Islet precursor cell (in vitro differentiated cells): Measurements from ENCODE around the gene DIP2A.
"Not testable (repeated sequence)": the region's sequence is repeated elsewhere in the genome, so short reads cannot be mapped to it uniquely, and the experiment has no call there.

Source experiments
- DNase-seq: peaks from one replicate; pipeline ENCODE4 v3.0.0-alpha.2; 2018

The DIP2A gene

DNA sequence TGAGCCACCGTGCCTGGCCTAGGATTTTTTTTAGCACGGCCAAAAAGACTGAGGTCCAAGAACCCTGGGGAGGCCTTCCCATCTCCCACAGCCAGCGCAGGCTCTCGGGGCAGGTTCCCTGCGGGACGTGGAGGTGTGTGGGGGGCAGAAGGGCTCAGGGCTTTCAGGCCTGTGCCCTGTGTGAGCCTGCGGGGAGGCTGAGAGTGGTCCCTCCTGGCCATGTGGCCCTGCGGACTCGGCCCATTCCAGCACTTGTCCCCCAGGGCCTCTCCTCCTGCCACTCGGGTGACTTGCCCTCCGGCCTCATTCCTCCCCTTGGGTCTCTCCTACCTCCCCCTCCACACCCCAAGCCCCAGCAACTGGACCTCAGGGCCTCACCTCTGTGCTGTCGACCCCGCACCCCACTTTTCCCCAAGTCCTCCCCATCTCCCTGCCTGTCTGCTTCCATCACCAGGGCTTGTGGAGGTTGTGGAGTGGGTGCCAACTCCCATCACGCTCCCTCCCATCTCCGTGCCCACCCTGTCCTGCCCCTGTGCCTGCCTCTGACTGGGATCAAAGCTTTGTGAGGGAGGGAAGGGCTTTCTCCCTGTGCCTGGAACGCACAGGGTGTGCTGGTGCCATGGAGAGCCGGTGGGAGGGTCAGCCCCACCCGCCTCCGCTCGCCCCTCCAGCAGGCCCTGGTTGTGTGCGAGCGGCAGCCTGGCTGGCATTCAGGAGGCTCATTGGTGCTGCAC lies 32.2 kb upstream of the DIP2A start:
- DNase-seq: no peak

DNA sequence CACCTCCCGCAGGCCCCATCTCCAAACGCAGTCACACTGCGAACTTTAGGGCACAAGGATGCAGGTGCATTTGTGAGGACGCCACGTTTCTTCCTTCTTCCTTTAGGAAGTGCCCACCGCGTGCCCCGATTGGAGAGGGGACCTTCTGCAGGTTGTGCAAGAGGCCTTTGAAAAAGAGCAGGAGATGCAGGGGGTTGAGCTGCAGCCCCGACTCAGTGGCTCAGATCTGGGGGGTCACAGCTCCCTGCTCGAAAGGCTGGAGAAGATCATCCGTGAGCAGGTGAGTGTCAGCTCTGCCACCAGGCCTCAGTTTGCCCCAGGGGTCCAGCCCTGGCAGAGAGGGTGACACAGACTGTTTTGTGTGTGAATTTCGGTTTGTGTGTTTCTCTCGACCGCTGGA lies 31.2 kb upstream of the DIP2A start:
- DNase-seq: no peak

DNA sequence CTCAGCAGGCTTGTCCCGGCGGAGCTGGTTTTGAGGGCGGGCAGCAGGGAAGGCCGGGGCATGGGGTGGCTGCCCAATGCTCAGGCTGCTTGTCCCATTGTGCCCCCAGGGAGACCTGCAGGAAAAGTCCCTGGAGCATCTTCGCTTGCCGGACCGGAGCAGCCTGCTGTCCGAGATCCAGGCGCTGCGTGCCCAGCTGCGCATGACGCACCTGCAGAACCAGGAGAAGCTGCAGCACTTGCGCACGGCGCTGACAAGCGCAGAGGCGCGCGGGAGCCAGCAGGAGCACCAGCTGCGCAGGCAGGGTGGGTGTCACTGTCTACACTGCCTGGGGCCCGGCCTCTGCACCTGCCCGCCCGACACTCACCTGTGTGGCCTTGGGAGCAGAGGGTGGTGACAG lies 30.4 kb upstream of the DIP2A start:
- DNase-seq: no peak

DNA sequence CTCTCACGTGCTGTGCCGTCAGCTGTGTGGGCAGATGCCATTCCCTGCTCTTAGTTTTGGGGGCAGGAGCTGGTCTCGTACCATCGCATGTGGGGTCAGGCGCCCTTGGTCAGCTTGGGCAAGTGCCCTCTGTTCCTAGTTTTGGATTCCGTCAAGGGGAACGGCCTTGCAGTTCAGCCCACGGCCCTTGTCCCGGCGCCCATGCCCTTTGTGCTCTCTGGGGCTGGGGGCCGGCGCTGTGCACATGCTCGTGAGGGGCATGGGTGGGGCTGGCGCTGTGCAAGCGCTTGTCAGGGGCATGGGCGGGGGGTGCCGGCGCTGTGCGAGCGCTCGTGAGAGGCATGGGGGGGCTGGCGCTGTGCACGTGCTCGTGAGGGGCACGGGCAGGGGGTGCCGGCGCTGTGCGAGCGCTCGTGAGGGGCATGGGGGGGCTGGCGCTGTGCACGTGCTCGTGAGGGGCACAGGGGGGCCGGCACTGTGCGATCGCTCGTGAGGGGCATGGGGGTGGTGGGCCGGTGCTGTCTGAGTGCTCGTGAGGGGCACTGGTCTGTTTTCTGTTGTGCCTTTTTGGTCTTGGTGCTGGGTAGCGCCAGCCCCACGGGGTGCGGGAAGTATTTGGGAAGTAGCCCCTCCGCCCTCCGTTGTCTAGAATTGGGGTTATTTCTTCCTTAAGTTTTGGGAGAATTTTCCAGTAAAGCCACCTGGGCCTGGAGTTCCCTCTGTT lies 29.5 kb upstream of the DIP2A start:
- no peak for DNase-seq

DNA sequence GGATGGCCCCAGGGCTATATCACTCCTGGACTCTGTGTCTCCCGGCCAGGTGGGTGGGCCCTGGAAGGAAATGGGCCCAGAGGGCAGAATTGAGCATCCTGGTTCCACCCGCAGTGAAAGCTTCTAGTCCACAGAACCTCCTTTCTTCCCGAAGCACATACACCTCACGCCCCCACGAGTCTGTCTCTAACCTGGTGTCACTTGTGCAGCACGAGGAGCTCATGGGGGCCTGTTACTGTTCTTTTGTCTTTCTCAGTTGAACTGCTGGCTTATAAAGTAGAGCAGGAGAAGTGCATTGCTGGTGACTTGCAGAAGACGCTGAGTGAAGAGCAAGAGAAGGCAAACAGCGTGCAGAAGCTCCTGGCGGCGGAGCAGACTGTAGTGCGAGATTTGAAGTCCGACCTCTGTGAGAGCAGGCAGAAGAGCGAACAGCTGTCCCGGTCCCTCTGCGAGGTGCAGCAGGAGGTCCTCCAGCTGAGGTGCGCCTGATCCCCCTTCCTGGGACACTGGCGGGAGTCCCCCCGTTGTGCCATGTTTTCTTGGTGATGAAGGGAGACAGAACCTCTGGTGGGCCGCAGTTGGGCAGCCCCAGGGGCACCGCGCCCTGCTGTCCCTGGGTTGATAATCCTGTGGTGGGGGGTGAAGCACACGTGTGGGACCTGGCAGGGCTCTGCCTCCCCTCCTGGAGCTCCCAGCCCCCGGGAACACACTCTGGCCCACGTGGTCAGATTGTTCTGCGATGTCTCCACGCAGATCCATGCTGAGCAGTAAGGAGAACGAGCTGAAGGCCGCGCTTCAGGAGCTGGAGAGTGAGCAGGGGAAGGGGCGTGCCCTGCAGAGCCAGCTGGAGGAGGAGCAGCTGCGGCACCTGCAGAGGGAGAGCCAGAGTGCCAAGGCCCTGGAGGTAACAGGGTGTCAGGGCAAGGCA lies 28.7 kb upstream of the DIP2A start:
- no peak for DNase-seq

DNA sequence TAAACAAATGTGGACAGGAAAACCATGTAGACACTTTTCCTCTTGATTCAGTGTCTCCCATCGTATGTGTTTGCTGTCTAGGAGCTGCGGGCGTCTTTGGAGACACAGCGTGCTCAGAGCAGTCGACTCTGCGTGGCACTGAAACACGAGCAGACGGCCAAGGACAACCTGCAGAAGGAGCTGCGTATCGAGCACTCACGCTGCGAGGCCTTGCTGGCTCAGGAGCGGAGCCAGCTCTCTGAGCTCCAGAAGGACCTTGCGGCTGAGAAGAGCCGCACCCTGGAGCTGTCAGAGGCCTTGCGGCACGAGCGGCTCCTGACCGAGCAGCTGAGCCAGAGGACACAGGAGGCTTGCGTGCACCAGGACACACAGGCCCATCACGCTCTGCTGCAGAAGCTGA lies 27.2 kb upstream of the DIP2A start:
- DNase-seq: no peak

DNA sequence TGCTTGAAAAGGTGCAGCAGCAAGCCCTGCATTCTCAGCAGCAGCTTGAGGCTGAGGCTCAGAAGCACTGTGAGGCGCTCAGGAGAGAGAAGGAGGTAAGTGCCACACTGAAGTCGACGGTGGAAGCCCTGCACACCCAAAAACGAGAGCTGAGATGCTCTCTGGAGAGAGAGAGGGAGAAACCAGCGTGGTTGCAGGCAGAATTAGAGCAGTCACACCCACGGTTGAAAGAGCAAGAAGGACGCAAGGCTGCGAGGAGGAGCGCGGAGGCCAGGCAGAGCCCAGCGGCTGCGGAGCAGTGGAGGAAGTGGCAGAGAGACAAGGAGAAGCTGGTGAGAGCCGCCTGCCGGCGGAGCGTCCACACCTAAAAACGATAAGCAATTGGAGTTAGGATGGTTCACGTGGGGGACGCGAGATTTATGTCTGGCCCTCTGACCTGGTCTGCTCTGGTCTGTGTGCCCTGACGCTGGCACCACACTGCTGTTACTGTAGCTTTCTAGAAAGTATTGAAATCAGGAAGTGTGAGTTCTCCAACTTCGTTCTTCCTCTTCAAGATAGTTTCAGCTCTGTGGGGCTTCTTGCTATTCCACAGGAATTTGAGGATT lies 26.7 kb upstream of the DIP2A start:
- DNase-seq: no peak

DNA sequence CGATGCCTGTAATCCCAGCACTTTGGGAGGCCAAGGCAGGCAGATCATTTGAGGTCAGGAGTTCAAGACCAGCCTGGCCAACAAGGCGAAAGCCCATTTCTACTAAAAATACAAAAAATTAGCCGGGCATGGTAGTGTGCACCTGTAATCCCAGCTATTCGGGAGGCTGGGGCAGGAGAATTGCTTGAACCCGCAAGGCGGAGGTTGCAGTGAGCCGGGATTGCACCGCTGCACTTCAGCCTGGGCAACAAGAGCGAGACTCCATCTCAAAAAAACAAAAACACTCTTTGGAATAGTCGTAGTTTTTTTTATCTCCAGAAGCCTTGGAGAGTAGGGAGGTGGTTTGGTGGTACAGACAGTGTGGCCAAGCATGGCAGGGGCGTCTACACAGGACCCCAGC lies 25.6 kb upstream of the DIP2A start:
- not testable (repeated sequence) for DNase-seq

DNA sequence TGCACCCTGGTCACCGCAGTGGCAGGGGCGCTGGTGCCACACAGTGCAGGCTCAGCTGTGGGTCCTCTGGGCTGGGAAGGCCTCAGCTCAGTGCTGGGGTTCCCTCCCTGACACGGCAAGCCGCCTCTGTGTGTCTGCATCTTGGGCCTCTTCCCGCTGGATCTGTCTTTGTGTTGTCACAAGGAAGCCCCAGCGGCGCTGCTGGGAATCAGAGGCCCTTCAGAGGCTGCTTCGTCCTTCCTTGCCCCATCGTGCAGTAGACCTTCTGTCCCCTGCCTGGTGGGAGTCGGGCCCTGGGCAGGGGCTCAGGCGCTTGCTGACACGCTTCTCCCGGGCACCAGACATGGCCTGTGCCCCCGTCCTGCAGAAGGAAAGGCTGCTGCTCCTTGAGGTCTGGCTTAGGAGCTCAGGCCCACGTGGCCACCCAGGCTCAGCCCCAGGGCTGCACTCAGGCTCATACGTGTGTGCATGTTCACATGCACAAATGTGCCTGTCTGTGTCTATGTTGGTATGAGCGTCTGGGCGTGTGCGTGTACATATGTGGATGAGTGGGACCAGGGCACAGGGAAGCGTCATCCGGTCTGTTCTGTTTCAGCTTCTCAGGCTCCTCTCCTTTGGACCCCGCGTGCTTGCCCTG lies 24.3 kb upstream of the DIP2A start:
- no peak for DNase-seq

DNA sequence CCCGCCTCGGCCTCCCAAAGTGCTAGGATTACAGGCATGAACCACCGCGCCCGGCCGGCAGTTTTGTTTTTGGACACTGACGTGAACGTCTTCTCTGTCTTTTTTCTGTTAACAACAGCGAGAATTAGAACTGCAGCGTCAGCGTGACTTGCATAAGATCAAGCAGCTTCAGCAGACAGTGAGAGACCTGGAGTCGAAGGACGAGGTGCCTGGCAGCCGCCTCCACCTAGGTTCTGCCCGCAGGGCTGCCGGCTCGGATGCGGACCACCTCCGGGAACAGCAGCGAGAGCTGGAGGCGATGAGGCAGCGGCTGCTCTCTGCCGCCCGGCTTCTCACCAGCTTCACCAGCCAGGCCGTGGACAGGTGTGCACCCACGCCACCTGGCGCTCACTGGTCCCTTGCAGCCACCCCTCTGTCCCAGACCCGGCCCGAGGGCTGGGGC lies 22.9 kb upstream of the DIP2A start:
- no peak for DNase-seq

DNA sequence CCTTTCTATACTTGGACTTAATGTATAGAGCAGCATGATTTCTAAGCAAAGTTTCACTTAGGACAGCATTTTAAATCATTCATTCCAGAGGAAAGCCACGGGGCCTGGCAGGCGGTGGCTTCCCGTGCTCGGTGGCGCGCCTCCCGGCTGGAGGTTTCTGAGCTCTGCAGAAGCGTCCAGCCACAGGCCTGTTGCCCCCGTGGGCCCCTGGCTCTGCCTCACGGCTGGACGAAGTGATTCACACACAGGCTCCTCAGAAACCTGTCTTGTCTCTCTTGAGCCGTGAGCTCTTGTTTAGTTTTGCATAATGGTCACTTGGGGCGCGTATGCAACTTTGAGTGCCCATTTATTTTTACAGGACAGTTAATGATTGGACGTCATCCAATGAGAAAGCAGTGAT lies 22.1 kb upstream of the DIP2A start:
- no peak for DNase-seq

DNA sequence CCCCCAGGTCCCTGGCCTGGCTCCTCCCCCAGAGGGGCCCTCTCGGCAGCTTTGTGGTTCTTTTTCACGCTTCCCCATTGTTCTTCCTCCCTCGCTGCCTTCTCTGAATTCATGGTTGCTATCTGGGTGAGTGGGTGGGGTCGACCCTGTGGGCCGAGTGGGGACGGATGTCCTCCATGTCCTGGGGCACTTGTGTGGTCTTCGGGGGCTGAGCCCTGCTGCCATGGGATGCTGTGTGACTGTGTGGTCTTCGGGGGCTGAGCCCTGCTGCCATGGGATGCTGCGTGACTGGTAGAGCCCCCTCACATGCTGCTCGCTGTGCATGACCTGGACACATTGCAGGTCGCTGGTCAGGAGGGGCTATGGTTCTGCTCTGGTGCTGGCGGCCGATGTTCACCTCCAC lies 21.6 kb upstream of the DIP2A start:
- no peak for DNase-seq

DNA sequence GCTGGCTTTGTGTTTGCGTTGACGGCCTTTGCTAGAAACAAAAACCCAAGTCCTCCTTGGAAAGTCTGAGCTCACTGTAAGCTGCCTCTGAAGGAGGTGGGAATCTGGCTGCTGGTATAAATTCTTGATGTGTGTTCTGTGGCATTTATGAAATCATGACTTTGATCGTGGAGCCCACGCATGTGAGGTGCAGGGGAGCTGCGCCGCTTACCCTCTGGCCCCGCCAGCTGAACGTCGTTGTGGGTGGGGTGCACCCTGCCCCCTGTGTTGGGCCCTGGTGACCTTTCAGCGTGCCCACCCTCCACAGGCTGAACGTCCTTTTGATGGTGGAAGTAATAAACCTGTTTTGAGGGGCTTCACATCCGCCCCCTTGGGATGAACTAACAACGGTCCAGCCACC lies 21.2 kb upstream of the DIP2A start:
- no peak for DNase-seq

DNA sequence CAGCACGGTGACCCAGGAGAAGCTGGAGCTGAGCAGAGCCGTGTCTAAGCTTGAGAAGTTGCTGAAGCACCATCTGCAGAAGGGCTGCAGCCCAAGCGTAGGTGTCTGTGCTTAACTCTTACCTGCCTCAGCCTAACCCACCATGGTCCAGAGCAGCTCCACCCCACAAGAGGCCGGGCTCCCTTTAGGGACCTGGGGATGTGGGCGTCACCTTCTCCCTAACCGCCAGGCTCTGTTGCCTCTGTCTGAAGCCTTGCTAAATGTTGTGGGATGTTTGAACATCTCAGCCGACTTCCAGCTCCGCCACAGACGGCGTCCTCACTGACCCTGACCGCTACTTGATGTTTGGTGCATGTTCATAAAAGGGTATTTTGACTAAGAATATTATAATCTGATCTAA lies 20.4 kb upstream of the DIP2A start:
- no peak for DNase-seq

DNA sequence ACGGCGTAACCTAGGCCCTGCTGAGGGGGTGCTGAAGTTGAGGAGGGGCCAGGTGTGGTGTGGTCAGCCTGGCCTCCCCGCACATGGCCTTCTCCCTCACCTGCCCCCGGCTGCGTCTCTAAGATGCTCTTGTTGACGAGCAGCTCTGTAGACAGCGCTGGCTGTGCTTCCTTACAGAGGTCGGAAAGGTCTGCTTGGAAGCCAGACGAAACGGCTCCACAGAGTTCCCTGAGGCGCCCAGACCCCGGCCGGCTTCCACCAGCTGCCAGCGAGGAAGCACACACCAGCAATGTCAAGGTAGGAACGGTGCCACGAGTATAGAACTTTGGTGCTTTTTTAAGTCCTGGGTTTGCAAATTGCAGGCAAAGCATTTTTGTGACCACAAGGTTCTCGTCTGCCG lies 18.8 kb upstream of the DIP2A start:
- DNase-seq: no peak

DNA sequence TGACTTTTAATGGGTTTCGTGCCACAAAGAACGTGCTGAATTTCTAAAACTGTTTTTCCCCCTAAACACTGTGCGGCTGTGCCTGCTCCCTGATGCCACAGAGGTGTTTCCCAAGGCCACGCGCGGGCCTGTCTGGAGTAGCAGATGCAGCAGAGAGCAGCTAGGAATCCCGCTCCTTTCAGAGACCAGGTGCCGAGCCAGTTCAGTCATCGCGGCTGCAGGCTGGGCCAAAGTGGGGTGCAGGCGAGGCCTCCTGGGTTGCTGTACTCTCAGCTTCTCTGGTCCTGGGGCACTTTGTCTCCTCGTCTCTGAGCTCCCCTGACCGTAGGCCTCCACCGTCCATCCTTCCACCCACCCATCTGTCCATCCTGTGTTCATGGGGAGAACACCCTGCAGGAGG lies 17.4 kb upstream of the DIP2A start:
- DNase-seq: no peak

DNA sequence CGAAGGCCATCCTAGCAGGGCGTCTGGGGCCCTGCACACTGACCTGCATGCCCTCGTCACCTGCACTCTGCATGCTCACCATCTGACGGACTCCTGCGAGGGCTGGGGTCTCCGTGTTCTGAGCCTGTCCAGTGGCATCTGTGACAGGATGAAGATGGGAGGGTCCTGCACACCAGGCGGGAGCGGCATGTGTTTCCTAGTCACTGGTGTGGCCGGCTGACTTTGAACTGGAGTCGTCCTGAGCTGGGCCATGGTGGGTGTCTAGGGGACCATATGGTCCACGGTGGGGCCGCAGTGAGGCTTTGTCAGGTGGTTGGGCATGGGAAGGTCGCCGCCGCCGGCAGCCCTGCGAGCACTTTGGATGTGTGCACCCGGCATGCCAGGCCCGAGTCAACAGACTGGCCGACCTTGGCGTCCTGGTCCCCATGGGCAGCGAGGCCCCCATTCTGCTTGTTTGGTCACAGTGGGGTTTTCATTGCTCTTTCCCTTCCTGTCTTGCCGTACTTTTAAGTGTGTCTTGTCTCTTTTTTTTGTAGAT lies 16.7 kb upstream of the DIP2A start:
- DNase-seq: no peak

DNA sequence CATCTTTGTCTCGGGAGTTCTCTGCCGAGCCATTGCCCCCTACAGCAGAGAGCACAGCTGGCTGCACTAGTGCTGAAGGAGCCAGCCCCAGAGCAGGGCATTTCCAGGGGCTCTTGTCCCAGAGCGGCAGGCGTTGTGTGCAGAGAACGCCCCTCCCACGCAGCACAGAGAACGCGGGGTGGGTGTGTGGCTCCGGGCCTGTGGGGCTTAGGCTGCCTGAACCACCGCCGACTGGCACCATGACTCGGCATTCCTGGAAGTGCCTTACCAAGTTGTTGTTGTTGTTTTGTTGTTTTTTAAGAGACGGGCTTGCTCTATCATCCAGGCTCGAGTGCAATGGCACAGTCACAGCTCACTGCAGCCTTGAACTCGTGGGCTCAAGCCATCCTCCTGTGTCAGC lies 15.8 kb upstream of the DIP2A start:
- DNase-seq: no peak

DNA sequence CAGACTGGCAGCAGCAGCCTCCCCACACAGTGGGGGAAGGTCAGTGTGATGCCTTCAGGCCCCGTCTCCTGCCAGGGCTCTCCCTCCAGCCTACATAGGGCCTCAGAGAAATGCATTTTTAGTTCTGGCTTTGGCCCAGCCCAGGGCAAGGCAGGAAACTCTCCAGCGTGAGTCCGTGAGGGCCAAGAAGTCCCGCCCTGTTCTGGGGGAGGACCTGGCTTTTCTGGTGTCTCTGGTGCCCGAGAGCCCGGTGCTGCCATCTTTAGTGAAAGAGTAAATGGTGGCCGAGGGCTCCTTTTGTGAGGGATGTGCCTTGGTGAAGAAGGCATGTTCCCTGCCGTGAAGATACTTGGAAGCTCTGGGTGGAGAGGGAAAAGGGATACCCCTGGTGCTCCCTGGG lies 14.8 kb upstream of the DIP2A start:
- no peak for DNase-seq

DNA sequence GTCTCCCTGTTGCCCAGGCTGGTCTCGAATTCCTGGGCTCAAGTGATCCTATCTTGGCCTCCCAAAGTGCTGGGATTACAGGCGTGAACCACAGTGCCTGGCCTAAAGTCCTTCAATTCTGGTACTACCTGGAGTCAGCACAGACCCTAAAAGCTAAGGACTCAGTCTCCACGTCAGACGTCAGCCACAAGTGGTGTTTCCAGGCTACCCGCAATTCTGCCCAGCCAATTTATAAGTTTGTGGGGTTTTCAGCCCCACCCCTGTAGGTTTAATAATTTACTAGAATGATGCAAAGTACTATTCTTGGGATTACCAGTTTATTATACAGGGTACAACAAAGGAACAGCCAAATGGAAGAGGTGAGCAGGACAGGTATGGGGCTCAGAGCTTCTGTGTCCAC lies 10.6 kb upstream of the DIP2A start:
- no peak for DNase-seq

DNA sequence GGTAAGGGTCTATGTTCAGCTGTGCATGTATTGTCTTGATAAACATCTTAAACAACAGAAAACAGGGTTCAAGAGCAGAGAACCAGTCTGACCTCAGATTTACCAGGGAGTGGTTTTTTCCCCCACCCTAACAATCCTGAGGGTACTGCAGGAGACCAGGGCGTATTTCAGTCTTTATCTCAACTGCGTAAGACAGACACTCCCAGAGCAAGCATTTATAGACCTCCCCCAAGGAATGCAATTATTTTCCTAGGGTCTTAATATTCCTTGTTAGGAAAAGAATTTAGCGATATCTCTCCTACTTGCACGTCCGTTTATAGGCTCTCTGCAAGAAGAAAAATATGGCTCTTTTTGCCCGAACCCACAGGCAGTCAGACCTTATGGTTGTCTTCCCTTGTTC lies 9.8 kb upstream of the DIP2A start:
- not testable (repeated sequence) for DNase-seq

DNA sequence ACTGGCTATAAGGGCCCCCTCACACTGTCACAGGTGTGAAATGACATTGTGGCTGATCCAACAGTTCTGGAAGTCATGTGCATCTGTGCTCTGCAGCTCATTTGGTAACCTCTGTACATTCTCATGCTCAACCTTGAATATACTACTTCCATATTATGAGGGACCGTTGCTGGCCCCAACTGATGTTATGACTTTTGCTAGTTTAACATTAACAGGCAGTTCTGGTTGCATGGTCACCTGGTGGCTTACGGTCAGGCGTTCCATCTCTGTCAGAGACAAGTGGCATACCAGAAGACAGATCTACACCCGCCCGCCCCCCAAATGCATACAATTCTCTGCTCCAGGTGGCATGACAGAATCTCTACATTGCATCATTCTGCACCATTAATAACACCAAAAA lies 6.0 kb upstream of the DIP2A start:
- no peak for DNase-seq
